ENCODE data around the gene AP5B1.

AP5B1 gene

DNA sequence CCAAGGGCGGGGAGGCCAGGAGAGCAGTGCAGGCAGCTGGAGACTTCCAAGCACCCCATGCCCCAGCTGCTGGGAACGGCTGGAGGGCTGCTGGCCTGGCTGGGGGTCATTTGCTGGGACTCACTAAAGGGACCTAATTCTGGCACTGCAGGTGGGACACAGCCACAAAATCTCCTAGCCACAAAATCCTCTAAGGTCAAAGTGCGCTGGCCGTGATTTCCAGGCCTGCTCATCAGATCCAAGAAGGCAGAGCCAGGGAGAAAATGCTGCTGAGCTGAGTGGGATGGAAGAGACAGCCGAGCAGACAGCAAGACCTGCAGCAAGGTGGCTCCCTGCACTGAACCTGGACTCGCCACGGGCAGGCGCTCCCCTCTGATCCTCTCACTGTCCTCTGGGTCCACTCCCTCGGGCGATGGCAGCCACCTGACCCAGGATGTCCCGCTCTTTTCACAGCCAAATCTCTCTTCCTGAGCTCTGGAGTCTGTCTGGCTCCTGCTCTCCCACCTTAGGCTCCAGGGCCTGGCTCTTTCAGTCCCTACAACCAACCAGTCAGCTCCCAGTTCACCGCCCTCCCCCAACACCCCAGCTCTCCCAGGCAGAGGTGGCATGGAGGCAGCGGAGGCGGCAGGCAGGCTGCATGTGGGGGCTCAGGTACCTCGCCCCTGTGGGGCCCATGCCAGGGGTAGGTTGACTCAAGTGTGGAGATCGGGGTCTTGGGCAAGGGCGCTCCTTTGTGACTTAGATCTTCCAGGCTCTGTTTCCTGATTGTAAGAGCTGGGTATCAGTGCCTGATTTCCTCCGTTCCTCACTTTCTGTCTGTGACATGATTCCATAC is 20.6 kb upstream of the AP5B1 start:
- DNase-seq: no peak

DNA sequence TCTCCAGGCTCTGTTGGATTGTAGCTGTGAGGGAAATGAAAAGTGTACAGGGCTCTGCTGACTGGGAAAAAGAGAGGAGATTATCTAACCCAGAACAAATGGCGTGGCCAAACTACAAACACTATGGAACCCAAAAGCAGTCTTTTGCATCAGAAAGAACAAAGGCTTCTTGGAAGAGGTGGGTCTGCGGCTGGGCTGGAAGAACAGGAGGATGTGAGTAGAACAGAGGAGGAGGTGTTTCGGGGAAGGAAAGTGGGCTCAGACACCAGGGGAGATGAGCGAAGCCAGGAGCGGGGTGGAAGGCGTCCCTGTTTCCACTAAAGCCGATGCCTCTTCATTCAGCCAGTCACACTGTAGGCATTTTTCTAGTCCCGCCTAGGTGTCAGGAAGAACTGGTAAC is 18.1 kb upstream of the AP5B1 start:
- no peak for DNase-seq

DNA sequence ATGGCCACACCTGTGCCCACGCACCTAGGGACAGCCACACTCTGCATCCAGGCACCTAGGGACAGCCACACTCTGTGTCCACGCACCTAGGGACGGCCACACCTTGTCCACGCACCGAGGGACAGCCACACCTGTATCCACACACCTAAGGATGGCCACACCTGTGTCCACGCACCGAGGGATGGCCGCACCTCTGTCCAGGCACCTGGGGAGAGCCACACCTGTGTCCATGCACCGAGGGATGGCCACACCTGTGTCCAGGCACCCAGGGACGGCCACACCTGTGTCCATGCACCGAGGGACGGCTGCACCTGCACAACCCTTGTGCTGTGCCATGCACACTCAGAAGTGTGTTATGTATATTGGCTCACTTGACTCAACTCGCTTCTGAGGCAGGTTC is 16.9 kb upstream of the AP5B1 start:
- DNase-seq: no peak

DNA sequence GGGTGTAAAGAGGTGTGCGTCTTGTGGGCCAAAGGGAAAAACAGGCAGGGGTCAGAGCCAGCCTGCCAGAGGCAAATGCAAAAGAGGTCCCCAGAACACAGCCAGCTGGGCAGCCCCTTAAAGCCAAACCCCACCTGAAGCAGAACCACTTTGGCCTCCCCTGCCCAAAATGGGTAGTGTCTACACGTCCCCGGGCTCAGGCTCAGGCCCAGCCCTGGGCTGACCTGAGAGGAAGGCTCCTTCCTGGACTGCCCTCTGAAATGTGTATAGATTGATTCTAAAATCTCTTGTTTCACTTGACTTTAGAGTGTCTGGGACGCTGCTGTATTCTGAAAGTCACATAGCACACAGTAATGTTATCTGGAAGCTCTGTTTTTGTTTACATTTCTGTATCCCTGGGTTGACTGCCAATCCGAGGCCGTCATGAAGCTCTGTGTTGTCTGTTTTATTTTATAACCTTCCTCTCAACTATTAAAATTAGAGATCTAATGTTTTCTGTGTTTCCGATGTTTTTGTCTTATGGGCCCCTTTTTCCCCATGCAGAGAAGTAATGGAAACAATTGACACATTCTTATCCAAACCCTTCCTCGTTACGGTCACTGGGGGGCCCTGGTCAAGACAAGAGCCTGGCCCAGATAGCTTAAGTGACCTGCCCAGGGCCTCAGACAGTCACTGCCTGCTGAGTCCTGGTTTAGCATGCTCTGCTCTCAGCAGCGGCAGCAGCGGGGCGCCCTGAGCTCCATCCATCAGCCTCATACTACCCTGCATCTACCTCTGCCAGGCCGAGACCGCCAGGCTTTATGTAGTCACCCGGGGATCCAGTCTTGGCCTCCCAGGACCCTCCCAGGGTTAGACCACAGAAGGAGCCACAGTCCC is 16.2 kb upstream of the AP5B1 start:
- no peak for DNase-seq

DNA sequence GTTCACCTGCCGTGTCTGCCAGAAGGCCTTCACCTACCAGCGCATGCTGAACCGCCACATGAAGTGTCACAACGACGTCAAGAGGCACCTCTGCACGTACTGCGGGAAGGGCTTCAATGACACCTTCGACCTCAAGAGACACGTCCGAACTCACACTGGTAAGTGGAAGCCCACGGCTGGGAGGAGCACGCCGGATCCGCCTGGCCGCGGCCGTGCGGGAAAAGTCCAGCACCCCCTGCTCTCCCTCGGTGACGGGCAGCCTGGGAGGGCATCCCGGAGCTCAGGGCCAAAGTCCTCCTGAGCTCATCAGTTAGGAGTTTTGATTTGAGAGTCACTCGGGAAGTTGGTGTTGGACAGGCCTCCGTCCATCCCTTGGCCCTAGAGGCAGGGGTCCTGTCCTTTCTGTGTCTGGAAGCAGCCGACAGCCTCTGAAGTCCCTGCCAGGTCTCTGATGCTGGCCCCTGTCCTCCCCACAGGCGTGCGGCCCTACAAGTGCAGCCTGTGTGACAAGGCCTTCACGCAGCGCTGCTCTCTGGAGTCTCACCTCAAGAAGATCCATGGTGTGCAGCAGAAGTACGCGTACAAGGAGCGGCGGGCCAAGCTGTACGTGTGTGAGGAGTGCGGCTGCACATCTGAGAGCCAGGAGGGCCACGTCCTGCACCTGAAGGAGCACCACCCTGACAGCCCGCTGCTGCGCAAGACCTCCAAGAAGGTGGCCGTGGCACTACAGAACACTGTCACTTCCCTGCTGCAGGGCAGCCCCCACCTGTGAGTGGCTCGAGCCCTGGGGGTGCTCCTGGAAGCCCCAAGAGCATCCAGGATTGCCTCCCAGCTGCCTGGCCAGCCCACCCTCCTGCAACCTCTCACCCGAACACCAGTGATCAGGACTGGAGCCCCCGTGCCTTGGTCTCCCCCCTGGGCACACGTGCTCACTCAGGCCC is 14.1 kb upstream of the AP5B1 start:
- DNase-seq: no peak

DNA sequence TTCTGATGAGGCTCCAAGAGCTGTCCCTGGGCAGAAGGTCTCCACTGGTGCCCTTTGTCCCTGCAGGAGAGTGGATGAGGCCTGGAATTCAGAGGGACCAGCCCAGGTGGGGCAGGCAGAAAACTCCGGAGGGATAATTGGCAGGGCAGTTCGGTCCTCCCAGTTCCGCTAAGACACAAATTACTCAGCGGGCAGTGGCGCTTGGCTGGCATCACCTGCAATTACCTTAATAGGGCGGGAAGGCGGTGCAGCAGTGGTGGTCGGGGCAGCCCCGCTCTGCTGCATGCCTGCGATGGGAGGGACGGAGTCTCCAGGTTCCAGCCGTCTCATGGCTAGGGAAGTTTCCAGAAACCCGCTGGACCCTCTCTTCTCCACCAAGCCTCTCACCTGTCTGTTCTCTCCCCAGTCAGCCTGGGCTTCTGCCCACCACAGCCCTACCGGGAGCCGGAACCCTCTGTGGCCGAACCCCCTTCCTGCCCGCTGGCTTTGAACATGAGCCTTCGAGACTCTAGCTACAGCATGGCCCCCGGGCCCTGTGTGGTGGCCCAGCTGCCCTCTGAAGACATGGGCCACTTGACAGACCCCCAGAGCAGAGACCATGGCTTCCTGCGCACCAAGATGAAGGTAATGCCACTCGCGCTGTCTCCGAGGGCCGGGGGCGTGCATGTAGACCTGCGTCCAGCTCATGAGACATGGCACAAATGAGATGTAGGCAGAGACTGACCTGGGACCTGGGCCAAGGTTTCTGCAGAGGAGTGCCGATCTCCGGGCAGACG is 13.0 kb upstream of the AP5B1 start:
- peak; percentile 30 for DNase-seq

DNA sequence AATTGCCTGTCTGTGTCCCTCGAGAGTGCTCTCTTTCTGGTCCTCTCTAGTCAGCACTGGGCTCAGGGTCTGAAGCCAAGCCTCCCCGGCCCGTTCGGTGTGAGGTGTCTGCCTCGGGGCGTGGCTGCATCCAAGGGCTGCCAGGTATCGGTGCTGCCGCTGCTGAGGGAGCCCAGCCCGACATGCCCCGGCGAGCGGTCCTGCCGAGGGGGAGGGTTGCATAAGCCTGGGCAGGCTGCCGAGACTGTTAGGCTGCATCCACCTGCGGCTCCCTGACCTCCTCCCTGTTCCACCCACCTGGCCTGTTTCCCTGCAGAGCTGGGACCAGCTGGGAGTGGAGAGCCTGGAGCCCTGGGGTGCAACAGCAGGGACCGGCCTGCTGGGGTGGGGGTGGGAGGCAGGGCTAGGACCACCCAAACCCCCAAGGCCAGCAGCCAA is 12.4 kb upstream of the AP5B1 start:
- no peak for DNase-seq

DNA sequence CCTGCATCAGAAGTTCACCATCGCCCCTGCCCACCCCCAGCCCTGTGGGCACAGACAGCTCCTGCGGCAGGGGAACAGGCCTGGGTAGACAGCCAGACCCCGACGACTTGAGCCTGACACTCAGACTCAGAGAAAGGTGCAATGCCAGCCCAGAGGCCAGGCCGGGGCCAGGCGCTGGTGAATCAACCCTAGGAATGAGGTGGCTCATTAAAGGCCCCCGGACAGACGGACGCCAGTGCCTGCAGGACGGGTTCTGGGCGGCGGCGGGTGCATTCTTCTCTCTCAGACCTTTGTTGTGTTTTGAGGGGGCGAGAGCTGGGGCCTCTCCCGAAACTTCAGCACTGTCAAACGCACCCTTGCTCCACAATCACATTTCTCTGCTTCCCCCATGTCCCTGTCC is 11.7 kb upstream of the AP5B1 start:
- no peak for DNase-seq

DNA sequence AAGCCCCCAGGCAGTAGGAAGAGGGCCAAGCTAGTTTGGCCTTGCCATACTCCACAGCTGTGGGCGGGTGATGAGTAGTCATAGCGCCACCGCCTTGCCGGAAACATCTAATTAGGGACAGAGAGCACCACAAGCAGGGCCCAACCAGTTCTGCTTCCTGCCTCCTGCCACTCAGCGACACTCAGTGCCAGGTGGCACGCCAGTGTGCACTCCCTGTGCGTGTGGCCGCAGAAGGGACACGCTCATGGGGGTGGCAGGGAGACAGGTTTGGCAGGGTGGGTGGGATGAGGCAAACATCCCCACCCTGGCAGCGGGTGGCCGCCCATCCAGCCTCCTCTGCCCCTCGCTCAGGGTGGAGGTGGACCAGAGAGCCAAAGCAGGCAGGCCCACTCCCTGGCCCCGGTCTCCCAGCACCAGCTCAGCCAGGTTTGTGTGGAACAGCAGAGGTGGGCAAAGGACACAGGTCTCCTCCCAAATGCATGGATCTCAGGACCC is 11.0 kb upstream of the AP5B1 start:
- no peak for DNase-seq

DNA sequence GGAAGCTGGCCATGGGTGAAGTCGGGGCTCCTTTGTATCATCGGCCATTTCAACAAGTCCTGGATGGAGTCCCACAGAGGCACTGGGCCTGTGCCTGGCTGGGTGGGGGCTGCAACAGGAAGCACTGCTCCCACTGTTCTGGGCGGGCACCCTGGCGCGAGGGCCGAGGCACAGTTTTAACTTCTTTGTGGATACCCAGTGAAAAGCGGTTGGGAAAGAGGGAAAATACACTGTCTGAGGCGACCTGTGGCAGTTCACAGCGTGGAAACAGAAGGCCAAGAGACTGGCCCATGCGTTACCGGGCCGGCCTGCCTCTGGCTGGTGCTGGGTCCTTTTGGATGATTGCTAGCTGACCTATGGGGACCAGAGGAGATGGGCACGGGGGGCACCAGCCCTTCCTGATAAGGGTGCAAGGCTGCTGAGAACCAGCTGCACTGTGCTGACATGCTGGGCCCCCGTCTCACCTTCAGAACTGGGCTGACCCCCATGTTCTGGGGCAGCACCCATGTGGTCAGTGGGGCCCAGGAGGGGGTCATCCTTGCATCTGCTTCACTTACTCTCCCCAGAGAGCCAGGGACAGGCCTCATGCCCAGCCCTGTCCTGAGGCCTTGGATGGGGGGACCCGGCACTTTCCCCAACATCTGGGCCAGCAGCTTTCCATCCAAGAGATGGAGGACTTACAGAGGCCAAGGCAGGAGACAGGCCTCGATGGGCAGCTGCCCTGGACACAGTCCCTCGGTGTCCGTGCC is 10.3 kb upstream of the AP5B1 start:
- DNase-seq: no peak

DNA sequence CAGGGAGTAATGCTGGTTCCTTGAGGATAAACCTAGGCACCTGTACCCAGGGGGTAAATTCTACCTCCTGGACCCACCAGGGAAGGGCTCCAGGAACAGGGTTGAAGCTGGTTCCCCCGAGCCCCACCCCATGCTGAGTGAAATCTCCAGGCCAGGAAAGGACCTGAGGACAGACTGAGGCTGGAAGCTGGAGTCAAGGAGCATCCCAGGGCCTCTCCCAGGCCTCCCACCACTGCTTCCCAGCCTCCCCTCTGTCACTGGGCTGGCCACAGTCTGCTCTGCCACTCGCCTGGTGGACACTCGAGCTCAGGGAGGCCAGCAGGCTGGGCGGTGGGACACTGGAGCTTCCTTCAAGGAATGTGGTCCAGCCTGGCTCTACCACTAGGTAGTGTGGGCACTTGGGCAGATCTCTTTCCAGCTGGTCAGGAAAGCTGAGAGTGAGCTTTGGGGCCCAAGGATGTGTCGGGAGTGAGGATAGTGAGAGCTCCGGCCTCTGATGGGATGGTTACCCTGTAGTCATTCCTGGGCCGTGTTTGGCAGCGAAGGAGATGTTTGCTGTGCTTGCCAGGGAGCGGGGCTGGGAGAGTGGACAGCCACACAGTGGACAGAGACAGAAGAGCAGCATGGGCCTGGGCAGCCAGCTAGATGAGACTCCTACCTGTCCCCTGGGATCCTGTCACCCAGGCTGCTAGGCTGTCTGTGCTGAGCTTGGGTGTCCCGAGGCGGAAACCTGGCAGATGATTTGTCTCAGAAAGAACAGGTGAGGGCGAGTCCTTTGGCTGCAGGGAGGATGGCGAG is 9.5 kb upstream of the AP5B1 start:
- DNase-seq: no peak

DNA sequence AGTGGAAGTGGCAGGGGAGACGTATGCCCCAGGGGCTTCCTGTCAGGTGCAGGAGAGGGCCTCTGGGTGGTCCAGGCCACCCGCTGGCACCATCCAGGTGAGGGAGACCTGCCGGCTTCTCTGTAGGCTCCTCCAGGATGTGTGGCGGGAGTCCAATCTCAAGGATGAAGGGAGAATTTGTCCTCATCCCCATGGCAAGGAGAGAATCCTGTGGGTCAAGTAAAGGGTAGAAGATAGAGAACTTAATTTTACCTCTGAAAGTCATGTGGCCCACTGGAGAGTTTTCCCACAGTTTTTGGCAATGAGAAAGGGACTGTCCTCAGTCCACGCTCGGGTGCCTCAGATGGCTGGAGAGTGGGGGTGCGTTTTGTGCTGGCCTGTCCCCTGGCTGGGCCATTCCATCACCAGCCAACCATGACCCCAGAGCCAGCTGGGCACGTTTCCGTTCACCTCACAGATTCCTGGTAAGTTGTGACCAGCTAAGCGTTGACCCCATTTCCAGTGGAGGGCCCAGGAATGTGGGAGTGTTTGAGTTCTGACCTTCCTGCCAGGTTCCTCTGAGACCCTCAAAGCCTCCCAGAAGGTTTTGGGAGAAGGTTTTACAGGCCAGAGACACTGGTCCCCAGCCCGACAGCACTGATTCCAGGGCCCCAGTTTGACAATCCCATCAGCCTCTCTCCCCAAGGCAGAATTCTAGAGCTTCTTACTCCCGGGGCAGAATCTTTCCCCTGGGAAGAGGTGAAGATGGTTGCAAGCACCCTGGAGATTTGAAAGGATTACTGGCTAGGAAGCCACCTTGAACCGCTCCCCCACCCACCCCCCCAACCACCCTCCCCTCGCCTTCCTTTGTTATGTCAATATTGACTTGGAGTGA is 8.7 kb upstream of the AP5B1 start:
- no peak for DNase-seq

DNA sequence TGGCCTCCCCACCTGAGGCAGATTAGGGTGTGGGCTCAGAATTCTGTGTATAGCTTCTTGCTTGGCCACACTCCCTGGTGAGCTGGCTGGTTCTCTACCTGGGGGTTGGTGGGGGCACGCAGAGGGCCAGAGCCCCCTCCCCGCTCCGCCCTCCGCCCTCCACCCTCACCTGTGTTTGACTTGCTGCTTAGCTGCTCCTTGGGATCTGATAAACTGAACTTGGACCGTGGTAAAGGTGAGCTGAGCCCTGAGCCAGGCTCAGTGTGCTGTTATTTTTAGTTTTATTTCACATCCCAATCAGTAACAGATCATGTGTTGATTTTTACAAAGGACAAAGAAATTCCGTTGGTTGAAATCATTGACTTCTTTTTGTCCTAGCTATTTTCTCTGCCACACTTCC is 8.0 kb upstream of the AP5B1 start:
- DNase-seq: no peak

DNA sequence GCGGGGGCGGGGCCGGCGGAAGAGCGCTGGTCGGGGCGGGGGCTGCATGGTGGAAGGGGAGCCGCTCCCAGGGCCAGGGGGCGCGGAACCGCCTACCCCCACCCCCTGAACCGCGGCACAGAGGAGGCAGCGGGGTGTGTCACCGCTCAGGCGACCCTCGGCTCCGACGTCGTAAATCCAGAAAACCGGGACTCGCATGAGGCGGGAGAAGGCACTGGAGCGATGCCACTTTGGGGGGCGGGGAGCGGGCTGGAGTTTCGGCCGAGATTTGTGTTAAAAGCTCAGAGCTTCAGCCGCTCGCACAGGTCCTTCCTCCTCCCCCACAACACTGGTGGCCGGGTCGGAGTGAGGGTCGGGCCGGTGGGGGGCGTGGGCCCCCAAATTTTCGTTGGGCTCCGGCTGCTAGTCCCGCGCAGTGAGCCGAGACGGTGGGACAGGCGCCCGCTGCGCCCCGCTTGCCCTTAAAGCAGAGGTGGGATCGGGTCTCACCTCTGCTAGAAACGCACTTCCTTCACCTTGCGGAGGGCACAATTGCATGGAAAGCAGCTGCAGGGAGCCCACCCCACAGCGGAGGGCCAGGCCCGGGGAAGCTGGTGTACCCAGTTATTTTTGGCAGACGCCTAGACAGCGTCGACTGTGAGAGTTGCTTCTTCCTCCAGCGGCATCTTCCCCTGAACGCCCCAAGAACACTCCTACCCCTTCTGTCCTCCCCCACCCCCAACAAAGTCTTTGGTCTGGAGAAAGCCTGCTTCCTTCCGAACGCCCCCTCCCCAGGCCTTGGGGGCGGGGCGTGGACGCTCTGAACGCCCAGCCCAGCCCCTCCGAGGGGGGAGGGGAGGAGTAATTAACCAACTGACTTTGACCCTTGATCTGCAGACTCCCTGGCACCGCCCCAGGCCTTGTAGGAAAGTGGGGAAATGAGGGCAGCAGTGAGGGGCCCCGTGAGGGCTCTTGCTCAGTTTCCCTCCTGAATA is 7.2 kb upstream of the AP5B1 start:
- DNase-seq: no peak

DNA sequence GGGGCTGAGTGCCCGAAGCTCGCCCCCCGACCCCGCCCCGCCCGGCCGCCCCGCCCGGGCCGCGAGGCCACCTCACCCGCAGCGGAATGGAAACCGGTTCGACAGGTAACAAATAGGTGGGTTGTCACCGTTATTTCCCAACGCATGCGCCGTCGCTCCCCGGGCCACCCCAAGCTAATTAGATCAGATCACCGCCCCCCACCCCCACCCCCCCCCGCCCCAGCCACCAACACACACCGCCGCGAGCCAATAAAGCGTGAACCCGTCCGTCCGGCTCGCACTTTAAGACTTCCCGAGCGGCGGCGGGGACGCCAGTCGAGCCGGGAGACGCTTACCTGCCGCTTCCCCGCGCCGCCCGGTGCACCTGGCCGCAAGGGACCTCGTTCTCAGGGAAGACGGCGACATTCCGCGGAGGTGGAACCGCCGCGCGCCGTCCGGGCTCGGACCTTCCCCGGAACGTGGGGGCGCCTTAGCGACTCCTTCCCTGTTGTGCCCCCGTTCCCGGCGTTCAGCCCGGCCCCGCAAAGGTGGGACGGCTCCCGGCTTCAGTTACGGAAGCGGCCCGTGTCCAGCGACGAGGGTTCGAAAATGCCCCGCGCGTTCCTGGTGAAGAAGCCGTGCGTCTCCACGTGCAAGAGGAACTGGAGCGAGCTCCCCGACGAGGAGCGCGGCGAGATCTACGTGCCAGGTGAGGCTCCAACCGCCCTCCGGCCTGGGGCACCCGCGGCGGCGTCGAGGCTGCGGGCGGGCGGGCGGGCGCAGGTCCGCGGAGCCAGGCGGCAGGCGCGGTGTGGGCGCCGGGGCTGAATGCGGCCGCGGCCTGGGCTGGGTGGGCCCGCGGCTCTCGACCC is 6.2 kb upstream of the AP5B1 start, which contains the start of gene OVOL1:
Gene OVOL1 (plus strand): TSS at position 278 of the 851 bp plus-strand sequence. CDS start 311 bp downstream, at position 589.
- DNase-seq: no peak

DNA sequence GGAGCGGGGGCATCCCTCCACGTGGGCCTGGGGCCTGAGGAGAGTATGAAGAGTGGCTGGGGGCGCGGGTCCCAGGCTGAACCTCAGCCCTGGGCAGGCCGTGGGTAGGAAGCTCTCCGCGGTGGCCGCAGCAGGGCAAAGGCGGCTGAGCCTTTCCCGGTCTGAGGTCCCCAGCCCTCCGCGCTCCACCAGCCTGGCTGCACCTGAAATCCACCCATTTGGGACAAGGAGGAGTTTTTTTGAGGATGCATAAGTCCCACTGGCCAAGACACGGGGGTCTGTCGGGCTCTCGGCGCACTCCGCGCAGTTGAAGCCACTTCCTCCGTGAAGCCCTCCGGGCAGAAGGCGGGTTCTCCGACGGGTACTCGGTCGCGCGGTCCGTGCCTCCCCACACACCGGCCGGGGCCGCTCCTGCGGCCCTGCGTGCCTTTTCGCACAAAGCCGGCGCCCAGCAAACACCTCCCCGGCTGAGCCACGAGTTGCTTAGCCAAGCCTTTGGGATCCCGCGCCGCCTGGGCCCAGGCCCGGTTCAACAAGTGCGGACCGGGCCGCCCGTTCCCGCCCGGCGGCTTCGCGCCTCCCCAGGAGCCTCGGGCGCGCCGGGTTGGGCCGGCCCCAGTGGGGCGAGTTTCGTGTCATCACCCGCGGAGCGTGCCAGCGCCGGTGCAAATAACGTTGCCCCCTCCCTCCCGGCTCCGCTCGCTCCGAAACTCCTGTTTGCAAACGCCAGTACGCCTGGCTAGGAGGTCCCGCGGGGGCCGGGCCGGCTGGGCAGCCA is 5.4 kb upstream of the AP5B1 start:
- no peak for DNase-seq
